Measurements from ENCODE around the gene MGME1. TPM values are rescaled to one million over a fixed set of nuclear protein-coding genes. Genes with fewer than 3 reads are reported as not detected.

Gene MGME1
- total and polyA plus RNA-seq, 2 of the 13 experiments (the other 11 are each of a cell fraction or from before 2014, with no cell fraction given), result 36.7 to 66.6 TPM

- no peak for TF ChIP-seq MZF1 (CRISPR knock-in tag; IDR thresholded peaks at IDR 0.05; ENCODE audit: borderline replicate concordance)
- TF ChIP-seq THAP9 (CRISPR knock-in tag; IDR thresholded peaks at IDR 0.05; ENCODE audit: borderline replicate concordance), result no peak; the same call in 1 of the 2 replicates
- no peak for TF ChIP-seq KDM5A (IDR thresholded peaks at IDR 0.05; ENCODE audit: borderline replicate concordance, low read length)
- TF ChIP-seq, protein P1, sequence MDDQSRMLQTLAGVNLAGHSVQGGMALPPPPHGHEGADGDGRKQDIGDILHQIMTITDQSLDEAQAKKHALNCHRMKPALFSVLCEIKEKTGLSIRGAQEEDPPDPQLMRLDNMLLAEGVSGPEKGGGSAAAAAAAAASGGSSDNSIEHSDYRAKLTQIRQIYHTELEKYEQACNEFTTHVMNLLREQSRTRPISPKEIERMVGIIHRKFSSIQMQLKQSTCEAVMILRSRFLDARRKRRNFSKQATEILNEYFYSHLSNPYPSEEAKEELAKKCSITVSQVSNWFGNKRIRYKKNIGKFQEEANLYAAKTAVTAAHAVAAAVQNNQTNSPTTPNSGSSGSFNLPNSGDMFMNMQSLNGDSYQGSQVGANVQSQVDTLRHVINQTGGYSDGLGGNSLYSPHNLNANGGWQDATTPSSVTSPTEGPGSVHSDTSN (CRISPR knock-in tag; IDR thresholded peaks at IDR 0.05; ENCODE audit: borderline replicate concordance), result no peak
- TF ChIP-seq DBP (CRISPR knock-in tag; IDR thresholded peaks at IDR 0.05; ENCODE audit: not compliant biosample characterization), result no peak
- TF ChIP-seq MAFK (conservative IDR thresholded peaks at IDR 0.05 in 1 of 2, IDR thresholded peaks at IDR 0.05 in 1 of 2; ENCODE audit: low read length in 2 of 2), result no peak
- TF ChIP-seq KDM5B (CRISPR knock-in tag; IDR thresholded peaks at IDR 0.05; ENCODE audit: borderline replicate concordance), result peak; percentile 87
- TF ChIP-seq, protein P2, sequence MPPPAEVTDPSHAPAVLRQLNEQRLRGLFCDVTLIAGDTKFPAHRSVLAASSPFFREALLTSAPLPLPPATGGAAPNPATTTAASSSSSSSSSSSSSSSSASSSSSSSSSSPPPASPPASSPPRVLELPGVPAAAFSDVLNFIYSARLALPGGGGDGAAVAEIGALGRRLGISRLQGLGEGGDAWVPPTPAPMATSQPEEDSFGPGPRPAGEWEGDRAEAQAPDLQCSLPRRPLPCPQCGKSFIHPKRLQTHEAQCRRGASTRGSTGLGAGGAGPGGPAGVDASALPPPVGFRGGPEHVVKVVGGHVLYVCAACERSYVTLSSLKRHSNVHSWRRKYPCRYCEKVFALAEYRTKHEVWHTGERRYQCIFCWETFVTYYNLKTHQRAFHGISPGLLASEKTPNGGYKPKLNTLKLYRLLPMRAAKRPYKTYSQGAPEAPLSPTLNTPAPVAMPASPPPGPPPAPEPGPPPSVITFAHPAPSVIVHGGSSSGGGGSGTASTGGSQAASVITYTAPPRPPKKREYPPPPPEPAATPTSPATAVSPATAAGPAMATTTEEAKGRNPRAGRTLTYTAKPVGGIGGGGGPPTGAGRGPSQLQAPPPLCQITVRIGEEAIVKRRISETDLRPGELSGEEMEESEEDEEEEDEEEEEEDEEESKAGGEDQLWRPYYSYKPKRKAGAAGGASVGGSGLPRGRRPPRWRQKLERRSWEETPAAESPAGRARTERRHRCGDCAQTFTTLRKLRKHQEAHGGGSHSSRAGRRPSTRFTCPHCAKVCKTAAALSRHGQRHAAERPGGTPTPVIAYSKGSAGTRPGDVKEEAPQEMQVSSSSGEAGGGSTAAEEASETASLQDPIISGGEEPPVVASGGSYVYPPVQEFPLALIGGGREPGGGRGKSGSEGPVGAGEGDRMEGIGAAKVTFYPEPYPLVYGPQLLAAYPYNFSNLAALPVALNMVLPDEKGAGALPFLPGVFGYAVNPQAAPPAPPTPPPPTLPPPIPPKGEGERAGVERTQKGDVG (CRISPR knock-in tag; IDR thresholded peaks at IDR 0.05; ENCODE audit: borderline replicate concordance), result no peak
- peak; percentile 23 for TF ChIP-seq ZNF883 (CRISPR knock-in tag; IDR thresholded peaks at IDR 0.05; ENCODE audit: not compliant biosample characterization)
- TF ChIP-seq SOX6 (IDR thresholded peaks at IDR 0.05), result no peak
- peak; percentile 26; the same call in 1 of the 2 replicates for TF ChIP-seq SOX6 (CRISPR knock-in tag; IDR thresholded peaks at IDR 0.05)
- no peak for TF ChIP-seq ZNF558 (CRISPR knock-in tag; IDR thresholded peaks at IDR 0.05; ENCODE audit: borderline replicate concordance)
- TF ChIP-seq TARDBP (CRISPR knock-in tag; IDR thresholded peaks at IDR 0.05), result peak; percentile 50; the same call in 1 of the 2 replicates
- TF ChIP-seq ZSCAN12 (CRISPR knock-in tag; IDR thresholded peaks at IDR 0.05), result no peak
- no peak for TF ChIP-seq ZNF777 (CRISPR knock-in tag; IDR thresholded peaks at IDR 0.05)
- 0 out of 2 replicates have a peak, but pooled peaks have one; percentile 55 for TF ChIP-seq ZNF235 (CRISPR knock-in tag; IDR thresholded peaks at IDR 0.05; ENCODE audit: borderline replicate concordance)
Measured at GRCh38 chr20:18007534-18008292, 38.9 kb downstream of the MGME1 start (continued).

Measured in HepG2 (cell line).